Measurements from ENCODE around the gene PROM2. TPM values are rescaled to one million over a fixed set of nuclear protein-coding genes. Genes with fewer than 3 reads are reported as not detected.
"Not testable (repeated sequence)": the region's sequence is repeated elsewhere in the genome, so short reads cannot be mapped to it uniquely, and the experiment has no call there.

Gene PROM2
- total RNA-seq, 1 experiment from 2014 or later = 129 TPM

GRCh38 chr2:95269036-95269680 lies 5.1 kb upstream of the PROM2 start:
- no peaks in the 10 kb centered on the region for H3F3A ChIP-seq (ENCODE audit: insufficient read depth, low read depth)
- intact Hi-C loops (cut with micrococcal nuclease; ENCODE audit: unreplicated experiment) = no loop called here
- no peaks in the 10 kb centered on the region for H4K20me1 ChIP-seq (ENCODE audit: insufficient read depth)
- H3K9me2 ChIP-seq (ENCODE audit: insufficient read depth) = no peaks in the 10 kb centered on the region
- H3K4me1 ChIP-seq (replicated peaks; ENCODE audit: insufficient read depth) = peaks cover 9% of the 10 kb centered on the region
- H3K36me3 ChIP-seq (ENCODE audit: low read depth) = no peaks in the 10 kb centered on the region
- no peak overlapping the region for H3K4me2 ChIP-seq
- CTCF ChIA-PET = interaction anchor here (0.7 kb wide), 1 partner anchor 15 kb away, joined by 4 read pairs; no protein-coding TSS in a partner anchor
- DNase-seq = no peak
- H3K9me3 ChIP-seq (ENCODE audit: insufficient read depth, low read depth) = no peaks in the 10 kb centered on the region
- H3K79me2 ChIP-seq (ENCODE audit: low read depth) = no peaks in the 10 kb centered on the region
- TF ChIP-seq CTCF (conservative IDR thresholded peaks at IDR 0.05) = no peak
- TF ChIP-seq EZH2 (IDR thresholded peaks at IDR 0.05; ENCODE audit: low read depth) = no peak
- no peak overlapping the region for H3K27ac ChIP-seq
- H2AFZ ChIP-seq = no peak overlapping the region
- H3K27me3 ChIP-seq (ENCODE audit: insufficient read depth, low read depth) = no peaks in the 10 kb centered on the region
- no TSS peak for BruUV-seq (replicated peaks)
- no peak overlapping the region for H3K4me3 ChIP-seq
- POLR2A ChIA-PET (ENCODE audit: unreplicated experiment) = no interaction called here

GRCh38 chr2:95269745-95270144 lies 4.5 kb upstream of the PROM2 start:
- POLR2A ChIA-PET (ENCODE audit: unreplicated experiment); H2AFZ ChIP-seq; H3K36me3 ChIP-seq (ENCODE audit: low read depth); H3K4me3 ChIP-seq; BruUV-seq (replicated peaks); H3K4me2 ChIP-seq; intact Hi-C loops (cut with micrococcal nuclease; ENCODE audit: unreplicated experiment); H3K9me2 ChIP-seq (ENCODE audit: insufficient read depth); H3K9me3 ChIP-seq (ENCODE audit: insufficient read depth, low read depth); DNase-seq; H3K27ac ChIP-seq; H3K4me1 ChIP-seq (replicated peaks; ENCODE audit: insufficient read depth); H4K20me1 ChIP-seq (ENCODE audit: insufficient read depth); H3F3A ChIP-seq (ENCODE audit: insufficient read depth, low read depth); H3K79me2 ChIP-seq (ENCODE audit: low read depth); H3K27me3 ChIP-seq (ENCODE audit: insufficient read depth, low read depth): not testable (repeated sequence)
- CTCF ChIA-PET = interaction anchor here (0.7 kb wide), 1 partner anchor 14 kb away, joined by 4 read pairs; no protein-coding TSS in a partner anchor

- POLR2A ChIA-PET (ENCODE audit: unreplicated experiment) = no interaction called here
- H3K27ac ChIP-seq = no peak overlapping the region
- CTCF ChIA-PET = no interaction called here
- H3K27me3 ChIP-seq (ENCODE audit: insufficient read depth, low read depth) = no peaks in the 10 kb centered on the region
- TF ChIP-seq CTCF (conservative IDR thresholded peaks at IDR 0.05) (no peak), EZH2 (IDR thresholded peaks at IDR 0.05; ENCODE audit: low read depth) (no peak)
- DNase-seq = no peak
- H3K4me1 ChIP-seq (replicated peaks; ENCODE audit: insufficient read depth) = peaks cover 9% of the 10 kb centered on the region
- BruUV-seq (replicated peaks) = no TSS peak
- H2AFZ ChIP-seq = no peak overlapping the region
- no peaks in the 10 kb centered on the region for H3K9me3 ChIP-seq (ENCODE audit: insufficient read depth, low read depth)
- H3K9me2 ChIP-seq (ENCODE audit: insufficient read depth) = no peaks in the 10 kb centered on the region
- no peaks in the 10 kb centered on the region for H3K36me3 ChIP-seq (ENCODE audit: low read depth)
- H3K4me2 ChIP-seq = no peak overlapping the region
- H3K79me2 ChIP-seq (ENCODE audit: low read depth) = peaks cover 13% of the 10 kb centered on the region
- intact Hi-C loops (cut with micrococcal nuclease; ENCODE audit: unreplicated experiment) = no loop called here
- H3K4me3 ChIP-seq = no peak overlapping the region
- no peaks in the 10 kb centered on the region for H4K20me1 ChIP-seq (ENCODE audit: insufficient read depth)
- no peaks in the 10 kb centered on the region for H3F3A ChIP-seq (ENCODE audit: insufficient read depth, low read depth)
These were observed 3.6 kb upstream of the PROM2 start for GRCh38 chr2:95270541-95271081.
